ENCODE measurements around the gene ANKS6. TPM values are rescaled to one million over a fixed set of nuclear protein-coding genes. Genes with fewer than 3 reads are reported as not detected.

Gene ANKS6
- total and polyA plus RNA-seq, 10 of the 15 experiments (the other 5 are each of a cell fraction or from before 2014, with no cell fraction given) = 2.0 to 16.2 (median 6.1) TPM

DNA sequence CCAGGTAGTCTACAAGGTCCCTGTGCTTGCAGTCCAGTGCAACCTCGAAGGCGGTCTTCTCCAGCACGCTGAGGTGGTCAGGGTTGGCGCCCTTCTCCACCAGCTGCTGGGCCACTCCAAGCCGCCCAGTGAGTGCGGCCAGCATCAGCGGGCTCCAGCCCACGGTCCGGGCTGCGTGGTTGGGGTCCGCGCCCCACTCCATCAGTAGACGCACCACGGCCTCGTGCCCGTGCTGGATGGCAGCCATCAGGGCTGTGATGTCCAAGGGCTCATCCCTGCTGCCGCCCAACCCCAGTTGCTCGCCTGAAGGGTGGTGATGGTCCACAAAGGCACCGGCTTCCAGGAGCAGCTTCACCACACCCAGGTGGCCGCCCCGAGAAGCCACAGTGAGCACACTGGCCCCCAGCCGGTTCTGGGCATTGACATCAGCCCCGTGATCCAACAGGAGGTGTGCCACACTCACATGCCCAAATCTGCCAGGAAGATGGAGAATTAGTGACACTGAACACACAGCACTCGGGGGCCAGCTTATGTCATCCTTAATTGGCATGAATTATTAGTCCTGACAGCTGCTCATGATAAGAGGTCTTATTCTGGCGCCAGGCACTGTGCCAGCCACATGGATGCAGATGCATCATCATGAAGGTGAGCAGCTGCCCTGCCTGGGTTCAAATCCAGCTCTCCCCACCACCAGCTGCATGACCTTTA is 6.1 kb downstream of the ANKS6 start:
- Histone ChIP-seq H3K4me2 (ENCODE audit: control insufficient read depth, insufficient read depth) (no peak overlapping the region), H4K20me1 (ENCODE audit: control insufficient read depth, insufficient read depth) (no peaks in the 10 kb centered on the region), H3K9ac (ENCODE audit: control insufficient read depth, insufficient read depth, low read length) (no peak overlapping the region), H3K36me3 (ENCODE audit: control insufficient read depth in 2 of 2, insufficient read depth in 2 of 2, low read length in 1 of 2) (no peaks in the 10 kb centered on the region), H2AFZ (ENCODE audit: control insufficient read depth, low read depth, low read length) (no peak overlapping the region), H3K27me3 (replicated peaks in 1 of 2; ENCODE audit: control insufficient read depth in 2 of 2, insufficient read depth in 2 of 2, low read length in 1 of 2) (no peaks in the 10 kb centered on the region), H3K9me3 (replicated peaks; ENCODE audit: control insufficient read depth, insufficient read depth, low read length) (no peaks in the 10 kb centered on the region), H3K4me1 (ENCODE audit: control insufficient read depth, insufficient read depth, low read length) (peaks cover 3% of the 10 kb centered on the region; the same call in 1 of the 2 replicates), H3K27ac (ENCODE audit: control insufficient read depth, insufficient read depth) (no peak overlapping the region), H3K79me2 (ENCODE audit: control insufficient read depth, insufficient read depth, low read length) (no peaks in the 10 kb centered on the region), H3K4me3 (no peak overlapping the region)
- BruUV-seq (replicated peaks) = no TSS peak
- no peak for ATAC-seq
- ChIA-PET SMC1A (ENCODE audit: uncharacterized antibody, unreplicated experiment) (no interaction called here), CTCF (interaction anchor here (1.0 kb wide), 1 partner anchor 253 kb away, joined by 3 read pairs; no protein-coding TSS in a partner anchor), RAD21 (ENCODE audit: unreplicated experiment) (no interaction called here), POLR2A (no interaction called here)
- TF ChIP-seq CEBPB (IDR thresholded peaks at IDR 0.05; ENCODE audit: borderline replicate concordance in 1 of 2, low read depth in 2 of 2, low read length in 2 of 2) (no peak), ZNF217 (IDR thresholded peaks at IDR 0.05) (no peak), POLR2AphosphoS5 (IDR thresholded peaks at IDR 0.05; ENCODE audit: low read length) (no peak), TARDBP (IDR thresholded peaks at IDR 0.05; ENCODE audit: borderline replicate concordance) (no peak), BCL11A (IDR thresholded peaks at IDR 0.05; ENCODE audit: low read depth, low read length) (no peak), FOXM1 (IDR thresholded peaks at IDR 0.05; ENCODE audit: low read depth, low read length) (no peak)
- TF ChIP-seq, protein P1, sequence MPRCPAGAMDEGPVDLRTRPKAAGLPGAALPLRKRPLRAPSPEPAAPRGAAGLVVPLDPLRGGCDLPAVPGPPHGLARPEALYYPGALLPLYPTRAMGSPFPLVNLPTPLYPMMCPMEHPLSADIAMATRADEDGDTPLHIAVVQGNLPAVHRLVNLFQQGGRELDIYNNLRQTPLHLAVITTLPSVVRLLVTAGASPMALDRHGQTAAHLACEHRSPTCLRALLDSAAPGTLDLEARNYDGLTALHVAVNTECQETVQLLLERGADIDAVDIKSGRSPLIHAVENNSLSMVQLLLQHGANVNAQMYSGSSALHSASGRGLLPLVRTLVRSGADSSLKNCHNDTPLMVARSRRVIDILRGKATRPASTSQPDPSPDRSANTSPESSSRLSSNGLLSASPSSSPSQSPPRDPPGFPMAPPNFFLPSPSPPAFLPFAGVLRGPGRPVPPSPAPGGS (IDR thresholded peaks at IDR 0.05; ENCODE audit: borderline replicate concordance, insufficient read depth, low read depth, low read length, poor library complexity, severe bottlenecking) = no peak
- TF ChIP-seq, protein P2, sequence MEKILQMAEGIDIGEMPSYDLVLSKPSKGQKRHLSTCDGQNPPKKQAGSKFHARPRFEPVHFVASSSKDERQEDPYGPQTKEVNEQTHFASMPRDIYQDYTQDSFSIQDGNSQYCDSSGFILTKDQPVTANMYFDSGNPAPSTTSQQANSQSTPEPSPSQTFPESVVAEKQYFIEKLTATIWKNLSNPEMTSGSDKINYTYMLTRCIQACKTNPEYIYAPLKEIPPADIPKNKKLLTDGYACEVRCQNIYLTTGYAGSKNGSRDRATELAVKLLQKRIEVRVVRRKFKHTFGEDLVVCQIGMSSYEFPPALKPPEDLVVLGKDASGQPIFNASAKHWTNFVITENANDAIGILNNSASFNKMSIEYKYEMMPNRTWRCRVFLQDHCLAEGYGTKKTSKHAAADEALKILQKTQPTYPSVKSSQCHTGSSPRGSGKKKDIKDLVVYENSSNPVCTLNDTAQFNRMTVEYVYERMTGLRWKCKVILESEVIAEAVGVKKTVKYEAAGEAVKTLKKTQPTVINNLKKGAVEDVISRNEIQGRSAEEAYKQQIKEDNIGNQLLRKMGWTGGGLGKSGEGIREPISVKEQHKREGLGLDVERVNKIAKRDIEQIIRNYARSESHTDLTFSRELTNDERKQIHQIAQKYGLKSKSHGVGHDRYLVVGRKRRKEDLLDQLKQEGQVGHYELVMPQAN (conservative IDR thresholded peaks at IDR 0.05) = no peak
- WGBS (ENCODE audit: insufficient coverage, insufficient replicate concordance, low lambda C conversion rate, missing lambda C conversion rate) = 80% methylated on average over 25 of the region's 25 CpGs
- intact Hi-C loops (cut with micrococcal nuclease; ENCODE audit: unreplicated experiment) (no loop called here), in situ Hi-C loops (cut with MboI) (loop anchor here (25.0 kb wide), 1 partner anchor 728 kb away; the partner anchor contains the start of gene NANS)
- no peak for FAIRE-seq
- DNase-seq (ENCODE audit: low read depth, low spot score) = no peak
